HG03097 (cell line): ENCODE results near the gene PROKR2.

Experiments
- ATAC-seq: cut with Tn5 transposase; IDR thresholded peaks from one replicate; pipeline ENCODE4 v1.9.1; 2021; ENCODE audit not compliant: unreplicated experiment, low FRiP score

The PROKR2 gene

GRCh38 chr20:5316188-5317158 is at the start of gene PROKR2:
Gene PROKR2 (minus strand): TSS chr20:5316954. CDS start chr20:5314369, 2,585 bp downstream.
- no peak for ATAC-seq

GRCh38 chr20:5364997-5365597 is 48.3 kb upstream of the PROKR2 start:
- no peak for ATAC-seq

GRCh38 chr20:5364136-5364821 is 47.5 kb upstream of the PROKR2 start:
- no peak for ATAC-seq

GRCh38 chr20:5362771-5363170 is 46.0 kb upstream of the PROKR2 start:
- no peak for ATAC-seq

GRCh38 chr20:5361176-5361575 is 44.4 kb upstream of the PROKR2 start:
- no peak for ATAC-seq

- ATAC-seq: no peak
These were observed 41.2 kb upstream of the PROKR2 start for GRCh38 chr20:5357946-5358345.

GRCh38 chr20:5356941-5357340 is 40.2 kb upstream of the PROKR2 start:
- ATAC-seq: no peak

GRCh38 chr20:5354901-5355300 is 38.1 kb upstream of the PROKR2 start:
- ATAC-seq: no peak

GRCh38 chr20:5353624-5354496 is 37.1 kb upstream of the PROKR2 start:
- ATAC-seq: no peak

GRCh38 chr20:5349448-5349847 is 32.7 kb upstream of the PROKR2 start:
- no peak for ATAC-seq

GRCh38 chr20:5342021-5342420 is 25.3 kb upstream of the PROKR2 start:
- no peak for ATAC-seq

GRCh38 chr20:5331340-5331739 is 14.6 kb upstream of the PROKR2 start:
- no peak for ATAC-seq

- no peak for ATAC-seq
These were observed 11.5 kb upstream of the PROKR2 start for GRCh38 chr20:5328268-5328667.

GRCh38 chr20:5327356-5327755 is 10.6 kb upstream of the PROKR2 start:
- no peak for ATAC-seq

- no peak for ATAC-seq
These were observed 957 bp downstream of the PROKR2 start for GRCh38 chr20:5315807-5316187.

- no peak for ATAC-seq
These were observed 2.8 kb downstream of the PROKR2 start for GRCh38 chr20:5313916-5314315.

GRCh38 chr20:5312518-5312917 is 4.2 kb downstream of the PROKR2 start:
- ATAC-seq: no peak

GRCh38 chr20:5309971-5310370 is 6.8 kb downstream of the PROKR2 start:
- no peak for ATAC-seq

- ATAC-seq: no peak
These were observed 17.9 kb downstream of the PROKR2 start for GRCh38 chr20:5298811-5299210.

- ATAC-seq: no peak
These were observed 19.3 kb downstream of the PROKR2 start for GRCh38 chr20:5297280-5298004.
